ENCODE data around the gene C1orf21.

DNA sequence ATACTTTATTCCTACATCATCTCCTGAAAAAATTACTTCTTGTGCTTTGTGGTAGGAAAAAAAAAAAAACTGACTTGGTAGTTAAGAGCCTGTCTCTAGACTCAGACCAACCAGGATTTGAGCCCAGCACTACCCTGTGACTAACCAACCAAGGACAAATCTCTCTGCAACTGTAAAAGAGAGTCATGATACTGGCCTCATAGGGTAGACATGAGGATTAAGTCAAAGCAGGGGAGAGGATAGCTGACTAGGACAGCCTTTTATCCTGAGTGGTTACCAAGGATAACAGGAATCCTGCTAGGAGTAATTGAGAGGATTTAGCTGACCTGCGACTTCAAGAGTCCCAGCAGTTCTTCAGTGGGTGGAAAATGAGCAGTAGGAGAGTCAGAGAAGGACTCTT is 112.8 kb downstream of the C1orf21 start:
- no peak for TF ChIP-seq ZFP30 (CRISPR knock-in tag; IDR thresholded peaks at IDR 0.05)
- TF ChIP-seq PATZ1 (CRISPR knock-in tag; IDR thresholded peaks at IDR 0.05; ENCODE audit: borderline replicate concordance) = no peak
- no peak for TF ChIP-seq ZNF565 (CRISPR knock-in tag; conservative IDR thresholded peaks at IDR 0.05; ENCODE audit: low read depth)
- TF ChIP-seq CSRNP3 (CRISPR knock-in tag; IDR thresholded peaks at IDR 0.05) = no peak
